ENCODE data around the gene UBB. TPM values are rescaled to one million over a fixed set of nuclear protein-coding genes. Genes with fewer than 3 reads are reported as not detected.
"Not testable (repeated sequence)": the region's sequence is repeated elsewhere in the genome, so short reads cannot be mapped to it uniquely, and the experiment has no call there.

Gene UBB
- total RNA-seq, 1 experiment from 2014 or later, result 1,654 TPM

DNA sequence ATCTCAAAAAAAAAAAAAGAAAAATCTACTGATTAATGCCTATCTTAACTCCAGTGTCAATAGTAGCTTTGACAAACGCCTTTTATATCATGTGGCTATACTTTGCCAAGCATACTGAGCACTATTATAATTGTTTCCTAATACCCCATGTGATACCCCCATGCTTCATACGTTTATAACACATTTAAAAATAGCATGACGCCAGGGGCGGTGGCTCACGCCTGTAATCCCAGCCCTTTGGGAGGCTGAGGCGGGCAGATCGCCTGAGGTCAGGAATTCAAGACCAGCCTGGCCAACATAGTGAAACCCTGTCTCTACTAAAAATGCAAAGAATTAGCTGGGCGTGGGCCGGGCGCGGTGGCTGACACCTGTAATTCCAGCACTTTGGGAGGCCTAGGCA is 11.6 kb downstream of the UBB start:
- H3K27me3 ChIP-seq (ENCODE audit: control insufficient read depth, insufficient read depth, low read length); ATAC-seq; in situ Hi-C loops (cut with HindIII; ENCODE audit: low pct_unique_long_range_greater_than_20kb, low sequenced_read_pairs); H3K27ac ChIP-seq (ENCODE audit: low read length); H3K36me3 ChIP-seq (ENCODE audit: control insufficient read depth, insufficient read depth, low read length); BruUV-seq (replicated peaks); DNase-seq (ENCODE audit: low read depth, low spot score); H3K4me3 ChIP-seq (ENCODE audit: low read depth in 2 of 2, low read length in 2 of 2); H3K9me3 ChIP-seq (ENCODE audit: control insufficient read depth, insufficient read depth, low read depth, low read length); intact Hi-C loops (cut with micrococcal nuclease; ENCODE audit: unreplicated experiment); H3K4me1 ChIP-seq (ENCODE audit: control insufficient read depth, insufficient read depth, low read length): not testable (repeated sequence)
- POLR2A ChIA-PET, result interaction anchor here (0.7 kb wide), 1 partner anchor 448 kb away, joined by 6 read pairs; the partner anchor contains the start of gene ADORA2B
- CTCF ChIA-PET, result interaction anchor here (0.7 kb wide), 1 partner anchor 12 kb away, joined by 4 read pairs; no protein-coding TSS in a partner anchor

DNA sequence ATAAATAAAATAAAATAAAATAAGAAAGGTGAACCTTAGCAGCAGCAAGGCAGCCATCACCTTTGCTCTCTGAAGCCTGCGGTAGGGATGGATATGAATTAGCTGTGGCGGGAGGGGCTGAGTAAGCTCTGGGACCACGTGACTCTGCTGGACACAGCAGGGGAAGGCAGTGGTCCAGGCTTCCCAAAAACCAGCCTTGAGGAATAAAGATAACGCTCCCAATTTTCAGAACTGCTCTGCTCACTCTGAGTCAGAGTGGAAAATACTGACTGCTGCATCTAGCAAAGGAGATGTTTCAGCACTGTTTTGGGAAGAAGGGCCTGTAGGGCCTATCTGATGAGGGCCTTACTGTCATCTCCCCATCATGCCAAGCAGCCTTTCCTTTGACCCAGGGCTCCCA is 15.0 kb downstream of the UBB start:
- H3K27ac ChIP-seq (ENCODE audit: low read length); BruUV-seq (replicated peaks); POLR2A ChIA-PET; in situ Hi-C loops (cut with HindIII; ENCODE audit: low pct_unique_long_range_greater_than_20kb, low sequenced_read_pairs); intact Hi-C loops (cut with micrococcal nuclease; ENCODE audit: unreplicated experiment); CTCF ChIA-PET; H3K4me3 ChIP-seq (ENCODE audit: low read depth in 2 of 2, low read length in 2 of 2); DNase-seq (ENCODE audit: low read depth, low spot score); H3K36me3 ChIP-seq (ENCODE audit: control insufficient read depth, insufficient read depth, low read length); H3K9me3 ChIP-seq (ENCODE audit: control insufficient read depth, insufficient read depth, low read depth, low read length); ATAC-seq; H3K4me1 ChIP-seq (ENCODE audit: control insufficient read depth, insufficient read depth, low read length); H3K27me3 ChIP-seq (ENCODE audit: control insufficient read depth, insufficient read depth, low read length): not testable (repeated sequence)

DNA sequence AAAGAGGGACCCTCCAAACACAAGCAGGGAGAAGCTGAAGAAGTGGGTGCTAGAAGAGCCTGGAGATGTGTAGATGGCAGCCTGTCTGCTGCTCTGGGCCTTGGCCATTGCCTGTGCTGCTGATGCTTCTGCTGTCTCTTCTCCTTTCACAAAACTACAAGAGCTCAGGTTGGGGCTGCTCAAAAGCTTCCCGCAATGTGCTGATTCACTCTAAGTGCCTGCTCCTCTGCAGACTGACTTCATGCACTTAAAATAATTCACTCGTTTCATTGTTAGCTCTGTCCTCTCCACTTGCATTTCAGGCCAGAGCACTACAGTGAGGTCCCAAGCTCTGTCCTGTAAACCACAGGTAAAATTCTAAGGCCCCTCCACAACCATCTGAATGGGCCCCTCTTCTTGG is 15.8 kb downstream of the UBB start:
- H3K27me3 ChIP-seq (ENCODE audit: control insufficient read depth, insufficient read depth, low read length); H3K4me3 ChIP-seq (ENCODE audit: low read depth in 2 of 2, low read length in 2 of 2); H3K27ac ChIP-seq (ENCODE audit: low read length); DNase-seq (ENCODE audit: low read depth, low spot score); ATAC-seq; H3K4me1 ChIP-seq (ENCODE audit: control insufficient read depth, insufficient read depth, low read length); CTCF ChIA-PET; H3K36me3 ChIP-seq (ENCODE audit: control insufficient read depth, insufficient read depth, low read length); H3K9me3 ChIP-seq (ENCODE audit: control insufficient read depth, insufficient read depth, low read depth, low read length); BruUV-seq (replicated peaks); in situ Hi-C loops (cut with HindIII; ENCODE audit: low pct_unique_long_range_greater_than_20kb, low sequenced_read_pairs); intact Hi-C loops (cut with micrococcal nuclease; ENCODE audit: unreplicated experiment); POLR2A ChIA-PET: not testable (repeated sequence)

DNA sequence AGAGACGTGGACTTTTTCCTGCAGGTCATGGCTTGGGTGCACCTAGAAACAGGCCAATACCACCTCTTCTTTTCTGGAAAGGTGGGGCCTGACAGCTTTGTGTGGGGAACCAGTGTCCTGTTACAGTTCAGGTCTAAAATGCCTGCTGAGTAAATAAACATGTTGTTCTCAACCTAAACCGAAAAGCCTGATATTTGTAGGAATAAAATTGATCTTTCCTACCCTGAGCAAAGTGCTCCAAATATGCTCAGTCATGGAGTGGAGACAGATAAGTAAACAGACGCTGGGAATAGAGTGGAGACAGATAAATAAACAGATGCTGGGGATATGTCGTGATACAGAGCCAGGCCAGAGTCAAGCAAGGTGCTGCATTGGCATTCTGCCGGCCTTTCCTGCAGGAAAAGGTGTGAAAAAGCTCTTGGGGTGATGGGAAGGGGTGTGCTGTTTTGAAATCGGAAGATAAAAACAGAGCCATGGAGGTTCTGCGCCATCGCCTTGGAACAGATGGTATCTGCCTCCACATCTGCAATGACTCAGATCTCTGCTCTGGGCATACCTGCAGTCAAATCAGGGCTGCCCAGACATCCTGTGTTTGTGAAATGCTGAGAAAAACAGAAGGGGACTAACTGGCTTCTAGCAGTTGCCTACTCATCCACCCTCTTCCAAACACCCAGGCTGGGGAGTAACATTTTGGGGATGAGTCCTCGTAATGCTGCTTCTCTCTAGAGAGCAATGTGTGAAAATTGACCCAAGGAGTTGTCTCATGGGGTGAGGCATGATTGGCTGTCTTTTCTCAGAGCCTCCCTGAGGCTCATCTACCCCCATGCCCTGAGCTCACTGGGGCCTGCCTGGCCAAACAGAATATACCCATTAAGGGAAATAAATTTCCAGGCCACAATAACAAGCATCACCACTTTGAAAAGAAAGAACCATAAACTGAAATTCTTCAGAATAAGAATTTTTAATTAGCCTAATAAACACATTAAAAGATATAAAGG is 17.7 kb downstream of the UBB start:
- DNase-seq (ENCODE audit: low read depth, low spot score) (no peak), ATAC-seq (peak; percentile 78)
- ChIA-PET CTCF (no interaction called here), POLR2A (no interaction called here)
- H3K4me1 ChIP-seq (ENCODE audit: control insufficient read depth, insufficient read depth, low read length), result peaks cover 3% of the 10 kb centered on the region
- BruUV-seq (replicated peaks), result no TSS peak
- H3K27ac ChIP-seq (ENCODE audit: low read length), result 0 out of 2 replicates have a peak overlapping the region, but pooled peaks have one; percentile 13
- no peaks in the 10 kb centered on the region for H3K9me3 ChIP-seq (ENCODE audit: control insufficient read depth, insufficient read depth, low read depth, low read length)
- no peak for TF ChIP-seq TCF7L2 (IDR thresholded peaks at IDR 0.05; ENCODE audit: low read depth, low read length)
- 0 out of 4 replicates have a peak overlapping the region, but pooled peaks of 1 of the 2 experiments have one; percentile 8 for H3K4me3 ChIP-seq (ENCODE audit: low read depth in 2 of 2, low read length in 2 of 2)
- no peaks in the 10 kb centered on the region for H3K27me3 ChIP-seq (ENCODE audit: control insufficient read depth, insufficient read depth, low read length)
- in situ Hi-C loops (cut with HindIII; ENCODE audit: low pct_unique_long_range_greater_than_20kb, low sequenced_read_pairs), result no loop called here
- no peaks in the 10 kb centered on the region for H3K36me3 ChIP-seq (ENCODE audit: control insufficient read depth, insufficient read depth, low read length)
- intact Hi-C loops (cut with micrococcal nuclease; ENCODE audit: unreplicated experiment), result no loop called here

DNA sequence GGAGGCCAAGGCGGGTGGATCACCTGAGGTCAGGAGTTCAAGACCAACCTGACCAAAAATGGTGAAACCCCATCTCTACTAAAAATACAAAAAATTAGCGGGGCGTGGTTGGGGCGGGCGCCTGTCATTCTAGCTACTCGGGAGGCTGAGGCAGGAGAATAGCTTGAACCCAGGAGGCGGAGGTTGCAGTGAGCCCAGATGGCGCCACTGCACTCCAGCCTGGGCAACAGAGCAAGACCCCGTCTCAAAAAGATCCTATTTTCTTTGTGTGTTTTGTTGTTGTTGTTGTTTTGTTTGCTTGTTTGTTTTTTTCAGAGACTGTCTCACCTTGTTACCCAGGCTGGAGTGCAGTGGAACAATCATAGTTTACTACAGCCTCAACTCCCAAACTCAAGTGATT is 23.0 kb downstream of the UBB start:
- in situ Hi-C loops (cut with HindIII; ENCODE audit: low pct_unique_long_range_greater_than_20kb, low sequenced_read_pairs), result not testable (repeated sequence)
- CTCF ChIA-PET, result interaction anchor here (0.6 kb wide), 1 partner anchor 12 kb away, joined by 4 read pairs; no protein-coding TSS in a partner anchor

More for the DNA sequence above, 23.0 kb downstream of the UBB start:
- H3K36me3 ChIP-seq (ENCODE audit: control insufficient read depth, insufficient read depth, low read length); DNase-seq (ENCODE audit: low read depth, low spot score); H3K27me3 ChIP-seq (ENCODE audit: control insufficient read depth, insufficient read depth, low read length); H3K4me1 ChIP-seq (ENCODE audit: control insufficient read depth, insufficient read depth, low read length); POLR2A ChIA-PET; H3K27ac ChIP-seq (ENCODE audit: low read length); ATAC-seq; BruUV-seq (replicated peaks); H3K4me3 ChIP-seq (ENCODE audit: low read depth in 2 of 2, low read length in 2 of 2); H3K9me3 ChIP-seq (ENCODE audit: control insufficient read depth, insufficient read depth, low read depth, low read length); intact Hi-C loops (cut with micrococcal nuclease; ENCODE audit: unreplicated experiment): not testable (repeated sequence)

All from Panc1 (cell line).